Stimulated activated CD8-positive, alpha-beta memory T cell treated with anti-CD3 and anti-CD28 coated beads, Interleukin-4, amount 100 ng/mL, for 4 hours (primary cell): ENCODE results near the gene CHURC1.
"Not testable (repeated sequence)": the region's sequence is repeated elsewhere in the genome, so short reads cannot be mapped to it uniquely, and the experiment has no call there.

Experiments
- DNase-seq, 2 donors: peaks; one replicate each; pipeline ENCODE4 v3.0.0-alpha.2; 2020; ENCODE audit warnings: low read depth in 2 of 2, low spot score in 1 of 2

The CHURC1 gene

GRCh38 chr14:64906022-64906421 is 8.2 kb upstream of the CHURC1 start:
- DNase-seq, result no peak

GRCh38 chr14:64910847-64911495 is 3.3 kb upstream of the CHURC1 start:
- no peak for DNase-seq

- no peak for DNase-seq
These were observed 2.0 kb upstream of the CHURC1 start for GRCh38 chr14:64912261-64912660.

GRCh38 chr14:64913477-64913876 is 778 bp upstream of the CHURC1 start:
- DNase-seq, result not testable (repeated sequence)

- no peak for DNase-seq
These were observed 772 bp downstream of the CHURC1 start for GRCh38 chr14:64915029-64915424.

- no peak for DNase-seq
These were observed 1.5 kb downstream of the CHURC1 start for GRCh38 chr14:64915797-64916196.

GRCh38 chr14:64918216-64918615 is 4.0 kb downstream of the CHURC1 start:
- no peak for DNase-seq

- DNase-seq, result no peak
These were observed 5.0 kb downstream of the CHURC1 start for GRCh38 chr14:64919215-64919614.

- no peak for DNase-seq
These were observed 5.4 kb downstream of the CHURC1 start for GRCh38 chr14:64919618-64920017.

- no peak for DNase-seq
These were observed 6.2 kb downstream of the CHURC1 start for GRCh38 chr14:64920465-64920864.

GRCh38 chr14:64923015-64923414 is 8.8 kb downstream of the CHURC1 start:
- no peak for DNase-seq

- DNase-seq, result no peak
These were observed 12.2 kb downstream of the CHURC1 start for GRCh38 chr14:64926398-64926995.

- no peak for DNase-seq
These were observed 12.8 kb downstream of the CHURC1 start for GRCh38 chr14:64927031-64927430.

- no peak for DNase-seq
These were observed 14.2 kb downstream of the CHURC1 start for GRCh38 chr14:64928239-64929013.

GRCh38 chr14:64929014-64929359 is 14.7 kb downstream of the CHURC1 start:
- no peak for DNase-seq

GRCh38 chr14:64930085-64930843 is 16.0 kb downstream of the CHURC1 start:
- DNase-seq, result no peak

GRCh38 chr14:64931123-64931522 is 16.9 kb downstream of the CHURC1 start:
- no peak for DNase-seq

- no peak for DNase-seq
These were observed 18.0 kb downstream of the CHURC1 start for GRCh38 chr14:64932231-64932630.

GRCh38 chr14:64934338-64934929 is 20.2 kb downstream of the CHURC1 start:
- DNase-seq, result no peak

GRCh38 chr14:64935508-64935907 is 21.3 kb downstream of the CHURC1 start:
- DNase-seq, result no peak

GRCh38 chr14:64937171-64937820 is 23.0 kb downstream of the CHURC1 start:
- no peak for DNase-seq
